ENCODE data around the gene ODAD2.

Gene ODAD2

GRCh38 chr10:27838901-27839300 lies 160.0 kb downstream of the ODAD2 start:
- no peak for DNase-seq (ENCODE audit: low read depth in 1 of 2, low spot score in 1 of 2)

DNA sequence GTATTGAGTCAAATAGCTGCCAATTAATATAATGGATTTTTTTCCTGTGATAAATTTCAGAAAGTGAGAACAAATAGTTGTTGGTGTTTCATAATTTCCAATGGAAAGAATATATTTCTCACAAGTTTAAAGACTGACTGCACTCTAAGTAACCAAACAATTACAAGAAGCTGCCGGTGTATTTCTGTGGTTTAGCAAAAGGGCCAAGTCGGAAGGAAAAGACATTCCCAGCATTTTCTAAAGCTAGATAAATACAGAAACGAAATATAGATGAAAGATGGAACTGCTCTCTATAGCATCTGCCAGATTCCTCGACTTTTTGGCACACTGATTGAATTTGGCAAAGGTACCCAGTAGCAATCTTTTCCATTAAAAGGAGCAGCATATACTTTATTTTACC lies 160.5 kb downstream of the ODAD2 start:
- no peak for DNase-seq (ENCODE audit: low read depth in 1 of 2, low spot score in 1 of 2)

DNA sequence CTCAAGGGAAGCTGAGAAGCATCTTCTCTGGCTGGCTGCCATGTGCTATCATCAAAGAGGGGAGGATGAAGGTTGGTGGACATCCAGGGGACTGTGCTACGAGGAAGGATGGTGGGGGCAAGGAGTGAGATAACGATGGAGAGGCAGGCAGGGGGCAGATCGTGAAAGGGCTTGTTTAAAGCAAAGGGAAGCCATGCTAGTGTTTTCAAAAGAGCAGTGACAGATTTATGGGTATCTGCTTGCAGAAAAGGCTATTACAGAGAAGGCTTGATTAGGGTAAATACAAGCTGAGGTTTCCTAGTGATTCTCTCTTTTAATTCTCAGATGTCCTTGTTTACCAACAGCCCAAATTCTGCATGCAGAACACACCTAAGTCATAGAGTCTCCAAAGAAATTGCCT lies 164.4 kb downstream of the ODAD2 start:
- DNase-seq (ENCODE audit: low read depth in 1 of 2, low spot score in 1 of 2): no peak

DNA sequence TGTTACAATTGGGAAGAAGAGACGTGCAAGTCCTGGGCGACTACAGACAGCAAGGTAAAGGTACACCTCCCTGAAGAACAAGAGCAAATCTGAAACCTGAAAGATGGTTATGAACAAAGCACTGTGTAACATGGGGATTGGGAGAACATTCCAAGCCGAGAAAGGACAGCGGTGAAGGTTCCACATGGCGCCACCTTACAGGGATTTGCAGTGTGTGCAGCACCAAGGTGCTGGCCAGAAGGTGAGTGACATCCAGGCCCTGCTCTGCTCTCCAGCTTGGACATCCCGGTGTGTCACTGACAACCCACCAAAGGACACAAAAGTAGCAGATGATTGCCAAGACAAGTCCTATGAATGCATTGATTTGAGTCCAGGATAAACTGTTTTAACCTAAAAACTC lies 165.1 kb downstream of the ODAD2 start:
- DNase-seq (ENCODE audit: low read depth in 1 of 2, low spot score in 1 of 2): no peak

GRCh38 chr10:27832826-27833225 lies 166.1 kb downstream of the ODAD2 start:
- no peak for DNase-seq (ENCODE audit: low read depth in 1 of 2, low spot score in 1 of 2)

DNA sequence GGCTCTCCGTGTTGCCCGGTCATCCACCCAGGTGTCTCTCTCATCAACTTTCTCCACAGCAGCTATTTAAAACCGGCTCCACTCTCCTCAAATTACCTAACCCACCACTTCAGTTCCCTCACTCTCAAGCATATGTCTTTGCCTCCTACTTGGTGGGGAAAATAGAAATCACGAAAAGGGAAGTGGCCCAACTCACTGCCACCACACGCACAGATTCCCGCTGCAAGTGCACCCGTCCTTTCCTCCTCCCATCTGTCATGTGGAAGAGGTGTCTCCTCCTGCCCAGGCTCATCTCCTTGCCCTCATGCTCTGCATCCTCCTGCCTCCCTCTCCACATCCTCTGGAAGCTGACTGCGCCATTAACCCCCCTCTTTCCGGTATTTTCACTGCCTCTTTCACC lies 172.5 kb downstream of the ODAD2 start:
- DNase-seq (ENCODE audit: low read depth in 1 of 2, low spot score in 1 of 2): no peak

- no peak for DNase-seq (ENCODE audit: low read depth in 1 of 2, low spot score in 1 of 2)
These were observed 176.6 kb downstream of the ODAD2 start for GRCh38 chr10:27822301-27822700.

GRCh38 chr10:27820637-27821036 lies 178.2 kb downstream of the ODAD2 start:
- no peak for DNase-seq (ENCODE audit: low read depth in 1 of 2, low spot score in 1 of 2)

- DNase-seq (ENCODE audit: low read depth in 1 of 2, low spot score in 1 of 2): no peak
These were observed 178.9 kb downstream of the ODAD2 start for GRCh38 chr10:27819781-27820531.

DNA sequence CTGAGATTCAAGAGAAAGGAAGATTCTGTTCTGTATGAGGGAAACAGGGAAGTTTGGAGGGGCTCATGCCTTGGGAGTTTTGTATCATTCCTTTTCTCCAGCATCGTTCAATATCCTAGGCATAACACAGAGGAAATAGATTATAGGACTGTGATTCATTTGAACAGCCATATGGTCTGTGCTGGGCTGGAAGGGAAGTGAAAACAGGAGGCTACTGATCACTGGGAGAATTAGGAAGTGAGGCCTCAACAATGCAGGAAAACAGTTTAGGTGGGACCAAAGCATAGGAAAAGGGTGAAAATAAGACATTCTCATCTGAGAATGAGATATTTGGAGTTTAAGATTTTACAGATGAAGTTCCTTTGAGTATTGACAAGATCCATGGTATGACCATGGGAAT lies 182.6 kb downstream of the ODAD2 start:
- DNase-seq (ENCODE audit: low read depth in 1 of 2, low spot score in 1 of 2): no peak

GRCh38 chr10:27815846-27816245 lies 183.0 kb downstream of the ODAD2 start:
- DNase-seq (ENCODE audit: low read depth in 1 of 2, low spot score in 1 of 2): no peak

DNA sequence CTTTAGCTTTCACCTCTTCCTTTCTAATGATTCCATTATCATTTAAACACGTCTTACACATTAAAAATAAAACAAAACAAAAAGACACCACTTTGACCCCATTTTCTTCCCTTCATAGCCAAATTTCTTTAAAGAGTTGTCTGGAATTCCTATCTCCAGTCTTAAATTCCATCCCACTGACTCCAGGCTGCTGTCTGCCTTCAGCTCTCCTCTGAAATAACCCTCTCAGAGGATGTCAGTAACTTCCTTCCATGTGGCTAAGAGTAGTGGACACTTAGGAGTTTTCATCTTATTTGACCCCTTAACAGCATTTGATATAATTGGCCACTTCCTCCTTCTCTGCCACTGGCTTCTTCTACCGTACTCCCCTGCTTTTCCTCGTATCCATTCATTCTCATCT lies 183.6 kb downstream of the ODAD2 start:
- DNase-seq (ENCODE audit: low read depth in 1 of 2, low spot score in 1 of 2): no peak

- no peak for DNase-seq (ENCODE audit: low read depth in 1 of 2, low spot score in 1 of 2)
These were observed 193.7 kb downstream of the ODAD2 start for GRCh38 chr10:27805180-27805579.

- DNase-seq (ENCODE audit: low read depth in 1 of 2, low spot score in 1 of 2): no peak
These were observed 194.7 kb downstream of the ODAD2 start for GRCh38 chr10:27804136-27804535.

- no peak for DNase-seq (ENCODE audit: low read depth in 1 of 2, low spot score in 1 of 2)
These were observed 197.6 kb downstream of the ODAD2 start for GRCh38 chr10:27801171-27801785.

DNA sequence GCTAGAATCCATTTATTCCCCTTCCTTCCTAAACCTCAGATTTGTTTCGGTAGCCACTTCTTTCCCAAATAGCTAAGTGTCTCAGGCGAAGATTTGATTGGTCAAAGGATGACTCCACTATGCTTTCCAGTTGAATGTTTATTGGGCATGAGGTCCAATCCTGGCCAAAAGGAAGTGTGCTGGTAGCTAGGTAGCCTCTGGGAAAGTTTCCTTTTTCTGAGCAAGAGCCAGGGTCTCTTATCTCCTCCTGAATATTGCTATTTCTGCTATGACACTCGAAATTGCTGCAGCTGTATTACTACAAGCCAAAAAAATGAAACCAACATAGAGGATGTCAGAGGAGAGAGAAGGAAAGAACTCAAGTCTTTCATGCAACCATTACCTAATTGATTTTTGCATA lies 199.8 kb downstream of the ODAD2 start:
- DNase-seq (ENCODE audit: low read depth in 1 of 2, low spot score in 1 of 2): no peak

DNA sequence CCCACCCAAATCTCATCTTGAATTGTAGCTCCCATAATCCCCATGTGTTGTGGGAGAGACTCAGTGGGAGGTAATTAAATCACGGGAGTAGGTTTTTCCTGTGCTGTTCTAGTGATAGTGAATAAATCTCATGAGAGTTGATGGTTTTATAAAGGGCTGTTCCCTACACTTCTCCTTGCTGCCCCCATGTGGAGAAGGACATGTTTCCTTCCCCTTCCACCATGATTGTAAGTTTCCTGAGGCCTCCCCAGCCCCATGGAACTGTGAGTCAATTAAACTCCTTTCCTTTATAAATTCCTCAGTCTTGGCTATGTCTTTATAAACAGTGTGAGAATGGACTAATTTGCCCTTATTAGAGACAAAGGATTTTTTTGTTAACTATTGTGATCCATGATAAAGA lies 204.7 kb downstream of the ODAD2 start:
- DNase-seq (ENCODE audit: low read depth in 1 of 2, low spot score in 1 of 2): no peak

DNA sequence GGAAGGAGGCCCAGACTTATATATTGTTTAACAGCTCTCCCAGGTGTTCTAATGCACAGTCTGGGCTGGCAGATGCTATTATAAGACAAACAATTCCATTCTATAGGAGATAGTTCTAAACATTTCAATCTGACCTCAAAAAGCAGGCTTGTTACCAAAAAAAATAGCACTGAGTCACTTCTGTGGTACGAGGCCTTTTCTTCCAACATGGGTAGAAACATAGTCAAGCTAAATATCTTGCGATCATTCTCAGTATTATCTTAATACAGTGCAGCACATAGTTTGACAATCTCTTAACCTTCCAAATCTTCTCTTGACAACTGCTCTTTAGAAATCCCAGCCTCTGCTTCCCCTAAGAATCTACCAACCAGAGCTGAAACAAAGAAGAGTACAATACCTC lies 206.7 kb downstream of the ODAD2 start:
- DNase-seq (ENCODE audit: low read depth in 1 of 2, low spot score in 1 of 2): no peak

- no peak for DNase-seq (ENCODE audit: low read depth in 1 of 2, low spot score in 1 of 2)
These were observed 214.6 kb downstream of the ODAD2 start for GRCh38 chr10:27784272-27784671.

GRCh38 chr10:27783660-27784059 lies 215.2 kb downstream of the ODAD2 start:
- DNase-seq (ENCODE audit: low read depth in 1 of 2, low spot score in 1 of 2): peak in 1 of 2 donors; percentile 3

GRCh38 chr10:27779462-27780015 lies 219.3 kb downstream of the ODAD2 start:
- DNase-seq (ENCODE audit: low read depth in 1 of 2, low spot score in 1 of 2): no peak

DNA sequence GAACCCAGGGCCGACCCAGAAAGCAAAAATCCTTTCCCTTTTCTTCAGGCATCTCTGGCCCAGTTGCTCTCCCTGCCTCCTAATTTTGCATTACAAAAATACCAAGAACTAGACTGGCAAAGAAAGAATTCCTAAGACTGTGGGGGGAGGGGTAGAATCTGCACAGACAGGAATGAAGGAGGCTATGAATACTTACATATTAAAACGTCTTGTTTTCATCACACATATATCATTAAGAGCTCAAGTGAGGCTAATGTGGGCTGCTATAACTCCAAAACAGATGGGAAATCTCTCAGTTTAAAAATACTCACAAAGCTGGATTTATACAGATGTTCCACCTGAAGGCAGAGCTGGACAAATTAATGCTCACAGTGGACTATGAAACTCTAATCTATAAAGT lies 224.0 kb downstream of the ODAD2 start:
- DNase-seq (ENCODE audit: low read depth in 1 of 2, low spot score in 1 of 2): no peak

DNA sequence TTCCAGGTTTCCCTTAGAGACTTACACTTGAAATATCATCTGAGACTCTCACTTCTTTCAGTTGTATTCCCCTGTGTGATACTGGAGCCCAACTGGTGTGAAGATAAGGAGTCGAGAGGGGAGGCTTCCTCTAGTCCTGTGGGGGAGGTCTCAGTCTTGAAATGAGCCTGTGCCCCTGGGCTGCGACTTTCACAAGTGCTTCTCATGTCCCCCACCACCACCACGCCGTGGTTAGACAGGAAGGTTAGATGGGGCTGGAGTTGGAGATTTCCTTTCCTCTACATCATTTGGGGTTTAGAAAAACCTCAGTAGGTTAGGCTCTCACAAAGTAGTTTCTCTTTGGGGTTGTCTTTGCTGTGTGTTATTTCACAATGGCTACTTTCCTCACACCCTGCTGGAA lies 227.6 kb downstream of the ODAD2 start:
- no peak for DNase-seq (ENCODE audit: low read depth in 1 of 2, low spot score in 1 of 2)

Data from stimulated activated CD4-positive, alpha-beta T cell treated with anti-CD3 and anti-CD28 coated beads, Interleukin-15, amount 100 ng/mL, for 1 hour (primary cell).